ENCODE measurements around the gene NFKB1.
A peak's percentile ranks its signal among the peaks of the same experiment; 100 is the strongest.
"Not testable (repeated sequence)": the region's sequence is repeated elsewhere in the genome, so short reads cannot be mapped to it uniquely, and the experiment has no call there.

Gene NFKB1

GRCh38 chr4:102500696-102501446 is at the start of gene NFKB1:
Gene NFKB1 (plus strand): TSS chr4:102501359. CDS start chr4:102525519, 24,160 bp downstream.
- DNase-seq: peak; percentile 85

GRCh38 chr4:102452854-102453253 is 48.3 kb upstream of the NFKB1 start:
- no peak for DNase-seq

- no peak for DNase-seq
These were observed 47.3 kb upstream of the NFKB1 start for GRCh38 chr4:102453827-102454226.

GRCh38 chr4:102454268-102454667 is 46.9 kb upstream of the NFKB1 start:
- DNase-seq: no peak

GRCh38 chr4:102454981-102455685 is 46.0 kb upstream of the NFKB1 start:
- DNase-seq: no peak

- DNase-seq: no peak
These were observed 45.4 kb upstream of the NFKB1 start for GRCh38 chr4:102455750-102456149.

- no peak for DNase-seq
These were observed 34.9 kb upstream of the NFKB1 start for GRCh38 chr4:102466298-102466697.

- DNase-seq: no peak
These were observed 31.4 kb upstream of the NFKB1 start for GRCh38 chr4:102469806-102470205.

- DNase-seq: no peak
These were observed 28.6 kb upstream of the NFKB1 start for GRCh38 chr4:102472441-102473013.

- no peak for DNase-seq
These were observed 27.7 kb upstream of the NFKB1 start for GRCh38 chr4:102473476-102473875.

- no peak for DNase-seq
These were observed 26.2 kb upstream of the NFKB1 start for GRCh38 chr4:102474736-102475504.

GRCh38 chr4:102477657-102478056 is 23.5 kb upstream of the NFKB1 start:
- no peak for DNase-seq

- no peak for DNase-seq
These were observed 23.0 kb upstream of the NFKB1 start for GRCh38 chr4:102478186-102478585.

GRCh38 chr4:102479832-102480231 is 21.3 kb upstream of the NFKB1 start:
- DNase-seq: not testable (repeated sequence)

- DNase-seq: no peak
These were observed 18.0 kb upstream of the NFKB1 start for GRCh38 chr4:102483120-102483519.

- not testable (repeated sequence) for DNase-seq
These were observed 17.0 kb upstream of the NFKB1 start for GRCh38 chr4:102483990-102484692.

- no peak for DNase-seq
These were observed 8.5 kb upstream of the NFKB1 start for GRCh38 chr4:102492531-102493241.

- no peak for DNase-seq
These were observed 7.9 kb upstream of the NFKB1 start for GRCh38 chr4:102493257-102493656.

- DNase-seq: no peak
These were observed 7.4 kb upstream of the NFKB1 start for GRCh38 chr4:102493794-102494193.

- no peak for DNase-seq
These were observed 6.6 kb upstream of the NFKB1 start for GRCh38 chr4:102494603-102495002.

- DNase-seq: no peak
These were observed 3.2 kb upstream of the NFKB1 start for GRCh38 chr4:102497986-102498385.

GRCh38 chr4:102500352-102500695 is 835 bp upstream of the NFKB1 start:
- DNase-seq: no peak

Measured in activated CD8-positive, alpha-beta memory T cell treated with anti-CD3 and anti-CD28 coated beads, Interleukin-2, amount 50 U/mL, for 48 hours (primary cell).